ENCODE measurements around the gene COL25A1. TPM values are rescaled to one million over a fixed set of nuclear protein-coding genes. Genes with fewer than 3 reads are reported as not detected.
A peak's percentile ranks its signal among the peaks of the same experiment; 100 is the strongest.

Gene COL25A1
- total and polyA plus RNA-seq, 11 donors: 0.19 to 1.8 (median 0.50) TPM

GRCh38 chr4:108775921-108776320, 526.5 kb downstream of the COL25A1 start:
- 84 to 93% (median 86%) methylated on average over 5 of the region's 5 CpGs for WGBS, 4 donors
- intact Hi-C loops (cut with DNase I): no loop called here
- TF ChIP-seq, protein P1, sequence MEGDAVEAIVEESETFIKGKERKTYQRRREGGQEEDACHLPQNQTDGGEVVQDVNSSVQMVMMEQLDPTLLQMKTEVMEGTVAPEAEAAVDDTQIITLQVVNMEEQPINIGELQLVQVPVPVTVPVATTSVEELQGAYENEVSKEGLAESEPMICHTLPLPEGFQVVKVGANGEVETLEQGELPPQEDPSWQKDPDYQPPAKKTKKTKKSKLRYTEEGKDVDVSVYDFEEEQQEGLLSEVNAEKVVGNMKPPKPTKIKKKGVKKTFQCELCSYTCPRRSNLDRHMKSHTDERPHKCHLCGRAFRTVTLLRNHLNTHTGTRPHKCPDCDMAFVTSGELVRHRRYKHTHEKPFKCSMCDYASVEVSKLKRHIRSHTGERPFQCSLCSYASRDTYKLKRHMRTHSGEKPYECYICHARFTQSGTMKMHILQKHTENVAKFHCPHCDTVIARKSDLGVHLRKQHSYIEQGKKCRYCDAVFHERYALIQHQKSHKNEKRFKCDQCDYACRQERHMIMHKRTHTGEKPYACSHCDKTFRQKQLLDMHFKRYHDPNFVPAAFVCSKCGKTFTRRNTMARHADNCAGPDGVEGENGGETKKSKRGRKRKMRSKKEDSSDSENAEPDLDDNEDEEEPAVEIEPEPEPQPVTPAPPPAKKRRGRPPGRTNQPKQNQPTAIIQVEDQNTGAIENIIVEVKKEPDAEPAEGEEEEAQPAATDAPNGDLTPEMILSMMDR (IDR thresholded peaks at IDR 0.05): no peak
- no peak for TF ChIP-seq POLR2A (IDR thresholded peaks at IDR 0.05)

DNA sequence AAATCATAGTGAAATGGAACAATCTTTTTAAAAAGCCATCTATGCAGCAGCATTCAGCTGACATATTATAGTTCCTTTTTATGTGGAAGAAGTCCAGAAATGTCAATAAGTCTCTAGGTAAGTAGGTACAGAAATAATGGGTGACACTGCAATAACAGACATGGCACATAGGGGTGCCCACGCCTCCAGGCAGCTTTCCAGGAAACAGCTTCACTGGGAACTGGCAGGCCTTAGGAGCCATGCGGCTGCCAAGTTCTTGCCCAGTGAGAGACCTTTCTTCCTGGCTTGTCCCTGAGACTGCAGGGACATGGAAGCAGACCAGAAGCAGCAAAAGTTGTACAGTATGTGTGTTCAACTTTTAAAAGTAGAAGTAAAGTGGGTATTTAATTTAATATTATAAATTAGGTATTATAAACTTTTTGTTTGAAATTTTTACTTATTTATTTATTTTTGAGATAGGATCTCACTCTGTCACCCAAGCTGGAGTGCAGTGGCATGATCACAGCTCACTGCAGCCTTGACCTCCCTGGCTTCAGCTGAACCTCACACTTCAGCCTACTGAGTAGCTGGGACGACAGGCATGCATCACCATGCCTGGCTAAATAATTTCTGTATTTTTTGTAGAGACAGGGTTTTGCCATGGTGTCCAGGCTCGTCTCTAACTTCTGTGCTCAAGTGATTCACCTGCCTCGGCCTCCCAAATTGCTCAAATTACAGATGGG, 527.5 kb downstream of the COL25A1 start:
- Histone ChIP-seq H3K4me3 (no peak overlapping the region), H3K27me3 (no peaks in the 10 kb centered on the region), H3K9me3 (no peaks in the 10 kb centered on the region), H3K36me3 (no peaks in the 10 kb centered on the region), H3K4me1 (peaks cover 0 to 12% (median 0%) of the 10 kb centered on the region in 12 donors), H3K27ac (peak overlapping the region in 5 of 12 donors; percentile 5 to 50 (median 6))
- peak; percentile 92 to 98 (median 96) for ATAC-seq
- intact Hi-C loops (cut with DNase I): no loop called here
- WGBS, 4 donors: 58 to 62% (median 60%) methylated on average over 5 of the region's 5 CpGs
- TF ChIP-seq, protein P1 (IDR thresholded peaks at IDR 0.05): peak in 7 of 12 donors; percentile 20 to 49 (median 33)
- no peak for TF ChIP-seq POLR2A (IDR thresholded peaks at IDR 0.05)
- DNase-seq: peak in 4 of 5 donors; percentile 61 to 85 (median 79)

More at GRCh38 chr4:108775921-108776320, 526.5 kb downstream of the COL25A1 start:
- no peaks in the 10 kb centered on the region for H3K9me3 ChIP-seq
- no peaks in the 10 kb centered on the region for H3K27me3 ChIP-seq
- DNase-seq: no peak
- no peaks in the 10 kb centered on the region for H3K36me3 ChIP-seq
- ATAC-seq: no peak
- H3K4me1 ChIP-seq: peaks cover 0 to 12% (median 0%) of the 10 kb centered on the region in 12 donors
- H3K4me3 ChIP-seq: no peak overlapping the region
- no peak overlapping the region for H3K27ac ChIP-seq

- no peak overlapping the region for H3K27ac ChIP-seq
- H3K4me3 ChIP-seq: no peak overlapping the region
- intact Hi-C loops (cut with DNase I): no loop called here
- DNase-seq (peak in 2 of 5 donors; percentile 45 to 55), ATAC-seq (peak in 3 of 4 donors; percentile 31 to 69 (median 54))
- H3K36me3 ChIP-seq: no peaks in the 10 kb centered on the region
- no peaks in the 10 kb centered on the region for H3K27me3 ChIP-seq
- no peak for TF ChIP-seq POLR2A (IDR thresholded peaks at IDR 0.05)
- TF ChIP-seq, protein P1 (IDR thresholded peaks at IDR 0.05): no peak
- H3K4me1 ChIP-seq: peaks cover 0 to 12% (median 0%) of the 10 kb centered on the region in 12 donors
- H3K9me3 ChIP-seq: no peaks in the 10 kb centered on the region
- WGBS, 4 donors: 68 to 72% (median 70%) methylated on average over 7 of the region's 7 CpGs
Measured at GRCh38 chr4:108772402-108772801, 530.1 kb downstream of the COL25A1 start.

- 89 to 96% (median 94%) methylated on average over 3 of the region's 3 CpGs for WGBS, 4 donors
- Histone ChIP-seq H3K27me3 (peaks cover 0 to 29% (median 5%) of the 10 kb centered on the region in 9 donors), H3K4me3 (no peak overlapping the region), H3K9me3 (no peaks in the 10 kb centered on the region), H3K4me1 (peaks cover 0 to 18% (median 4%) of the 10 kb centered on the region in 12 donors), H3K27ac (no peak overlapping the region), H3K36me3 (no peaks in the 10 kb centered on the region)
- DNase-seq: no peak
- intact Hi-C loops (cut with DNase I): no loop called here
- TF ChIP-seq, protein P1 (IDR thresholded peaks at IDR 0.05): no peak
- no peak for TF ChIP-seq POLR2A (IDR thresholded peaks at IDR 0.05)
- no peak for ATAC-seq
Measured at GRCh38 chr4:108766058-108766457, 536.4 kb downstream of the COL25A1 start.

Data from heart left ventricle (tissue), 16 donors.